DMS153 treated with DMSO at 0.1 percent for 48 hours (cell line): Measurements from ENCODE around the gene ELMOD1.

Source experiments
- DNase-seq: peaks from one replicate; lab custom pipeline; 2025; ENCODE audit not compliant: unreplicated experiment; lab: John Stamatoyannopoulos, UW

The ELMOD1 gene

DNA sequence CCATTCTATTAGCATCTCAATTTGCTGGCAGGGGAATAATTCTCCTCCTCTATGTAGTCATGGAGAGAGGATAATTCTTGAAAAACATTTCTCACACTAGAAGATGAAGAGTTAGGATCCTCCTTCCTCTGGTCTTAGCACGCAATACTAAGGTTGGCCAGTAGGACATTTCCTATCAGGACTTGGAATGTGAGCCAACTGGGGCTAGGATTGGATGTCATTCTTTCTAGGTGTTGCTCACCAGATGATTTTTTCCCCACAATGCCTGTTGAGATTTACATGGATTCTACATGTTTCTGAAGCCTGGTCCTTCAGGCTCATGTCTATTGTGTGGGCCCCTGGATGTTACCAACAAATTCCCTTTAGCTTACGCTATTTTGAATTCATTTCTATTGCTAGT, 92.9 kb downstream of the ELMOD1 start:
- DNase-seq, result no peak

DNA sequence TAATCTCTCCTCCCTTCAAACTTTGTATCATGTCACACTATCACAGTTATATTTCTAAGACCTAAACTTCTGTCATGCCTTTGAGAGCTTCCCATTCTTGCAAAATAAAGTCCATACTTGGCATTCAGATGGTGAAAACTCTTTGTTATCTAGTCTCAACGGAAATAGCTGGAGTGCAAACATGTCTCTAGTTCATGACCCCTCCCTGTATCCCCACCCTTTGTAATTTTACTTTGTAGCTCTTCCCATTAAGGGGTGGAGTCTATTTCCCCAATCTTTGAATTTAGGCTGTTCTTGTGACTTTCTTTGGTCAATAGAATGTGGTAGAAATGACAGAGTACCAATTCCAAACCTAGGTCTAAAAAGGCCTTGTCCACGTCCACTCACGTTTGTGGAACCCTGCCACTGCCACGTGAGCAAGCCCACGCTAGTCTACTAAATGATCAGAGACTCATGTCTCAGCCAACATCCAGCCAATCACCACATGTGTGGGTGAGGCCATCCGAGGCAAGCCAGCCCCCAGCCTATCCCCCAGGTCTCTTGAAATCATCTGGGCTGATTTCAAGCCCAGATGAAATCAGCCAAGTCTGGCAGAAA, 97.5 kb downstream of the ELMOD1 start:
- no peak for DNase-seq

DNA sequence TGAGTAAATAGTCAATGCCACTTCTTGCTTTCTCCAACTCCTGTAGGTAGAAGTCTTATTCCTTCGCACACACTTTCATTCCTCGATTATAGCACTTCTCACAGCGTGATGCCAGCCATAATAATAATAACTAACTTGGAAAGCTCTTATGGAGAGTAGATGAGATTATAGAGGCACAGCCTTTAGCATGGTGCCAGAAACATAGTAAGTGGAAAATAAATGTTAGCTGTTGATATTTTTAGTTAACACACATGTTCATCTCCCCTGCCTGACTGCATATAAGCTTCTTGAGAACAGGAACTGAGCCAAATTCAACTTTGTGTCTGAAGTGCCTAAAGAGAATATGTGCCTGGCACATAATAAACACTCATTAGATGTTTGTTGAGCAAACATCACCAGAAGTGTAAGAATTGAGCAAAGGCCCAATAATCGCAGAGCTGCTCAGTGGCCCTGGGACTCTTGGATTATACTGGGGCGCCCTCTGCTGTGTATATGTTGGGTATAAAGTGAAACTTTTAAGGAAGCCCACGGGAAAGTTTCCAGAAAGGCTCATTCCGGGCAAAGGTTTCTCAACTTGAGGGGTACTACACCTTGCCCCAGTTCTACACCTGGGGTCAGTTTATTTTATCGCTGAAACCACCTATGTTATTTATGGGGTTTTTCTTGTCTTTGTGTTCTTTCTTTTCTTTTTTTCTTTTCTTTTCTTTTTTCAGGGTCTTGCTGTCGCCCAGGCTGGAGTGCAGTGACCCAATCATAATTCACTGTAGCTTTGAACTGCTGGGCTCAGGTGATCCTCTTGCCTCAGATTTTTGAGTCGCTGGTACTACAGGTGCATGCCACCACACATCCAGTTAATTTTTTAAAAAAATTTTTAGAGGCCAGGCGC, 98.6 kb downstream of the ELMOD1 start:
- DNase-seq, result peak; percentile 38

DNA sequence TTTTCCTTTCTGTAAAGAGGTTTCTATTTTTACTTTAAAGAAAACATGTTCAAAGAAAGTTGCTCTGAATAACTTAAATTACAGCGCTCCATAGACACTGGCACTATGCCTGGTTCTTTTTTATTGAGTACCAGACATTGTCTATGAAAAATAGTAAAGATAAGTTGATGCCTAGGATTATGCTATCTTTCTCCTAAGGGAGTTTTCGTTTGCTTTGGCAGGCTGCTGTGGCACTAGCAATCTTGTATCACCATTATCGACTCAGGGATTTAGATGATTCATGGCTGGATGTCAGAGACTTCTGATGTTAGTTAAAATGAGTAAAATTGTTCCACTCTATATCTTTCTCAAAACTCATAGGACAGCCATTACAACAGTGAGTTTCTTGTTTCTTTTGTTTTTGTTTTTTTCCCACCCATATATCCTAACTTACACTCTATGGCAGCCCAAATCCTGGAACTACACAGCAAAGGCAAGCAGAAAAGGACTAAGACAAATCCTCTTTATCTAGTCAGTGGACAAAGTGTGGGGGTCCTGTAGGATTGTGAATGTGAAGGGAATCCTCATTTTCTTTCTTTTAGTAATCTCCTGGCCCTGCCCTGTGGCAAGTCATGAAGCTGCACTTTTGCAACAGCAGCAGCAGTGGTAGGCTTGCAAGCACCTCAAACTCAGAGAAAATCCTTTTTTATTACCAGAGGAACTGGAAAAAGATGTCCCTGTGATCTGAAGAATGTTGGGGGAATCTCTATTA, 100.2 kb downstream of the ELMOD1 start:
- no peak for DNase-seq

DNA sequence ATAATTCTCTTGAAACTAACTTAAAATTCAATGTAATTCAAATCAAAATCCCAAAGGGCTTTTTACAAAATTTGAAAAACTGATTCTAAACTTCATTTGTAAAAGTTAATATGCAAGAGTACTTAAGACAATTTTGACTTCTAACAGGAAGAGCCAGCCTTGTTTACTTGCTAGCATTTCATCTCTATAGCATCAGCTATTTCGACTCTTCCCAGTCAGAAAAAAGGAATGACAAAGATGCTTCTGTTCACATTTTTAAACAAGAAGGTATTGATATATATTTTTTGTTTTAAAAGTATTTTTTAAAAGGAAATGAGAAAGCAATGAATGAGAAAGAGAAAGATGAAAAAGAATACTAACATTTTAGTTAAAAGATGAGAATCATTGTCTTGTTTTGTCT, 104.5 kb downstream of the ELMOD1 start:
- DNase-seq, result no peak

DNA sequence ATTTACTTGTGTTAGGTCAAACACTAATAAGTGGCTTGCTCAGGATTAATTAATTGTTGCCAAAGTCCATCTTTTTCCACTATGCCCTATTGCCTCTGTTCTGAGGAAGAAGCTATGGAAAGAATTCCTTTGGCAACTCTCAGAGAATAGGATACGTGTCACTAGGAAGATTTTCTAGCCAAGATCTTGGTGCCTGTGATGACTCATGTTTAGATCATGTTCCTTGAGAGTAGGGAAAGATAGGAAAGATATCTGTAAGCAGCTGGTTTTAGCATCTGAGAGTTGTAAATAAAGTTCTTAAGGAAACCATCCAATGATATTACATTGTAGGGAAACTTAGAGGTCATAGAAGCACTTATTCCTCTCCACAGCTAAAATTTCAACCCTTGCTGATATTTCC, 105.2 kb downstream of the ELMOD1 start:
- no peak for DNase-seq

DNA sequence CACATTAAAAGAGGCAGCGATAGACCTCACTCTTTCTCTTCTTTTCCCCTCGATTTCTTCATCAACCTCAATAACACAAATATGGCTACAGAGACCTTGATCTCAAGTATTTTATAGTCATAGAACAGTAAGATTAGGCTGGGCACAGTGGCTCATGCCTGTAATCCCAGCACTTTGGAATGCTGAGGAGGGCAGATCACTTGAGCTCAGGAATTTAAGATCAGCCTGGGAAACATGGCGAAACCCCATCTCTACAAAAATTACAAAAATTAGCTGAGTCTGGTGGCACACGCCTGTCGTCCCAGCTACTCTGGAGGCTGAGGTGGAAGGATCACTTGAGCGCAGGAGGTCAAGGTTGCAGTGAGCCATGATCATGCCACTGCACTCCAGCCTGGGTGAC, 106.3 kb downstream of the ELMOD1 start:
- DNase-seq, result no peak

DNA sequence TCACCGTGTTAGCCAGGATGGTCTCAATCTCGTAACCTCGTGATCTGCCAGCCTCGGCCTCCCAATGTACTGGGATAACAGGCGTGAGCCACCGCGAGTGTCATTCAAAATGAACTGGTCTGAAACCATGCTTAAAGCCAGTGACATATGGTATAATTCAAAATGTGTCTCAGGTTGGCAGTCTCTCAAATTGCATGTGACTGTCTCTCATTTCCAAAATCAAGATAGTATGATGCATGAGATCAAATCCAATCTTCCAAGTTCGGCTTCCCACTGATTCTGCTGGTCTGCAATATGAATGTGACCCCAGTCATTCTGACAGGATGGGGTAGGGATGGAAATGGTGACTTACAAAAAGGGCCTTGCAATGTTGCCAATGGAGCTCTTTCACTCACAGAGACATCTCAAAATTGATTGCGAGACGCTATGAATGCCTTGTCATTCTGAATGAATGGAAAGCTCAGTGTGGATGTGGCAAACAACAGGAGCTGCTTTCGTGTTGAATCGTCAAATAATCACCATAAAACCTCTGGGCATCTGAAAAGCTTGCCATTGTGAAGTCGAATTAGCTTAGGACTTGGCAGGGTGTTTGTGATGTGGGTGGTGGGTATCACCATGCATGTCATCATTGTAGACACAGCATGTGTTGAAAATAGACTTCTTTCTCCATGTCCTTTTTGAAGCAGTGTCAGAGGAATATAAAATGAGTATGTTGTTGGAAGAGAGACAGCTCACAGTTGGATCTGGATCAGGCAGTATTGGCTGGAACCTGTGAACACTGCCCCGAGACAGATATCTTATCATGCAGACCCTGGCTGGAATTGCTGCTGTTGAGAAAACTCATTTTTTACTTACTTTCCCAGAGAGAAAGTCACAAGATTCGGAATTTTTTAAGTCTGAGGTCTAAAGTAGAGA, 108.7 kb downstream of the ELMOD1 start:
- no peak for DNase-seq

DNA sequence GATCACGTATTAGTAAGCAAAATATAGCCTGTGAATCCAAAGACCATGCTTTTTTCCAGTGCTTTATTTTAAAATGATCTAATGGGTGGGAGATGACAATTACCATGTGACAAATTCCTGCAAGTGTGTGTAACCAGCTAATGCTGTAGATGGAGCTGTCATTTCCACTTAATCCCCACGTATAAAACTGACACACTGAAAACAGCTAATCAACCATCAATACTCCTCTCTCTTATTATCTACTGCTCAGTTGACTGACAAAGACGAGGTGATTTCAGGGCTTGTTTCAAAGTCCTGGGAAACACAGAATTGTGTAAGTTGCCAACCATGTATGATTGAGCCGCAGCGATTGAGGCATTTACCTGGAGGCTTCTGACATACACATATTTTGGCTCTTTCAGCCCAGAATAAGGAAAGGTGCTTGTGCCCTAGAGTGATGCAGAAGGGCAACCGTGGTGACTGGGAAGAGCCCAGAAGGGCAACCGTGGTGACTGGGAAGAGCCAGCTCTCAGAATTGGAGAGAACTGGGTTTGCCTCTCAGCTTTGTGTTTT, 111.2 kb downstream of the ELMOD1 start:
- no peak for DNase-seq

DNA sequence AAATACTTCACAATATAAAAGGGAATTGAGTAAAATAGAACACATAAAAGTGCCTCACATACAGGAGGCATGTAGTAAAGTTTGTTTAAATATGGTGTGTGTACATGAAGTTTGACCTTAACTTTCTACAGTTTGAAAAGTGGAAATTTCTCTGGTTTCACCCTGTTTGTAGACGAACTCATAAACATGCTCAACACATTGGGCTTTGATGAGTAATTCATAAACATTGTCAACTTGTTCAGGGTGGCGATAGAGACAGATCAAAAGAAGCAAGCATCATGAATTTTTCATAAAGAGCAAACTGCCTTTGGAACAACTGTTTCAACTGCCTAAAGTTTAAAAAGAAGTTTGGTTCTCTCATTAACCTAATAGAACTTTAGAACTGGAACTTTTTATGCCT, 111.8 kb downstream of the ELMOD1 start:
- no peak for DNase-seq

DNA sequence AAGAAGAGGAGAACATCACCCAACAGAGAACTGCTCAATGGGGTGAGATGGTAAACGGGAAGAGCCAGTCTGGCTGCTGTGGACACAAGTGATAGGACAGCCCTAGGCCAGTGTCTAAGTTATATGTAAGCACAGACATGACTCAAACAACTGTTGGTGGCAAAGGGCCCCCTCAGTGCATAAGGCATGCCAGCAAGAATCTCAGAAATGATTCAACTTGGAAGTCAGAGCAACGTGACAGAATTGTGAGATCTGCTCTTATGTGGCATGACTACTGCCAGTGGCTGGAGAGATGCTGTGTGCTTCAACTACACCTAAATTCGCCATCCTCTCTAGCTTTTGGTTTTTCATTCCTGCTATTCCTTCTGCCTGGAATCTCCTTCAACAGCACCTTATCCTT, 113.5 kb downstream of the ELMOD1 start:
- DNase-seq, result no peak

DNA sequence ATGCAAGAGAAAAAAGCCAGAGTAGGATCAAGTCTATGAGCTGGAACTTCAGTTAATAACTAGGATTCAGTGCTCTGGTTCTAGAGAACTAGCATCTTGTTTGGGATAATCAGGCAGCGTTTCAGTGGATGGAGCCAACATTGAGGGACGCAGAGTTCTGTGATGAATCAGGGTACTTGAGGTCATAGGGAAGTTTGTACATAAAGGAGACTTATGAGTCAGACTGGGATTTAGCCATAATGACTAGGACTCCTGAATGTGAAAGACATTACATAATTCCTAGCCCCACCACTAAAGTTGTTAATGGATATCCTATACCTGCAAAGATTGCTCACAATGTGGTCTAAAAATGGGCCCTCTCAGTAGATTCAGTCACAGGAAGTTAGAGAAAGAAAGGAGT, 114.1 kb downstream of the ELMOD1 start:
- DNase-seq, result no peak

DNA sequence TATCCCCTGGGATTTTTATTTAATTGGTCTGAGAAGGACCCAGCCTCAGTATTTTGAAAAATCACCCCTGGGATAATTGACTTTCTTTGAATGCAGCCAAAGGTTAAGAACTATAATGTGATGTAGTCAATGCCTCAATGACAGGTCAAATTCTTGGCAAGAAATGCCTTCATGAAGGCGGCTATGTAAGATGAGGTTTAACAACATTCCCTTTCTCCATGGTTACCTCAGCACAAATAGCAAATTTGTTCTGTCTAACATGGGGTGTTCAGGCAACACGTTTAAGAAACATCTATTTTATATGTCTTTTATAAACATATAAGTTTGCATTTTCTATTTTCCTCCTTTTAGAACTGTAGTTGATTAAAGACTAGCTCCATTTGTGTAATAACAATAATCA, 115.6 kb downstream of the ELMOD1 start:
- no peak for DNase-seq

DNA sequence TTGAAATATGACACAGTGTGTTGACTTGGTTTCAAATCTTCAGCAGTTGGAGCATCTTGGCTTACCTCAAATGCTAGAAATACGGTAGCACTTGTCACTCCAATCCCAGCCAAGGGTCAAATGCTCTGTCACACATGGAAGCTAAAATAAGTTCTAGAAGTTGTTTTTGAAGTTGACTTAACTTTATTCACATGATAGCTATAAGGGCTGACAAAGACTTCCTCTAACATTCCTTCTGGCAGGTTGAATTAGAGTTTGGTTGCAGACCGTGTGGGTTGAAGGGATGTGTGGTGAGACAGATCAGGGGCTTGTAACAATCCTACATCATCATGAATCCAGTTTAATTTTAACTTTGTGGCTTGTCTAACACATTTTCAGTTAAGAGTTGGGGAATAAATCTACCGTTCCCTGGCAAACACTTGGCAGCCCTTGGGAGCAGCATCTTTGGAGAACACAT, 116.3 kb downstream of the ELMOD1 start:
- DNase-seq, result no peak

DNA sequence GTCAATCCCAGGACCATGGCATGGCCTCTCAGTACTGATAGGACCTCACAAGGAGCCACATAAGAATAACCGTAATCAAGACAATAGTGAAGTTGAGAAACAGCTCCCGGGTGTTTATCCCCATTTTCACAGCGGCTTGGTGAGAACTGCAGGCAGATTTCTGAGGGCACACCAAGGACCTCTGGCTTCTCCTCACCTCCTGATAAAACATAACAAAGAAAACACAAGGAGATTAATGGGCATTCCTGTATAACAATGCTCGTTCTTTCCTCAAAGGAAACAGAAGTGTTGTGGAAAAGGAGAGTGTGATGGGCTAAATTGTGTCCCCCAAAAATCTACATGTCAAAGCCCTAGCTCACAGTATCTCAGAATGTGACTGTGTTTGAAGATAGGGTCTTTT, 116.9 kb downstream of the ELMOD1 start:
- DNase-seq, result no peak

DNA sequence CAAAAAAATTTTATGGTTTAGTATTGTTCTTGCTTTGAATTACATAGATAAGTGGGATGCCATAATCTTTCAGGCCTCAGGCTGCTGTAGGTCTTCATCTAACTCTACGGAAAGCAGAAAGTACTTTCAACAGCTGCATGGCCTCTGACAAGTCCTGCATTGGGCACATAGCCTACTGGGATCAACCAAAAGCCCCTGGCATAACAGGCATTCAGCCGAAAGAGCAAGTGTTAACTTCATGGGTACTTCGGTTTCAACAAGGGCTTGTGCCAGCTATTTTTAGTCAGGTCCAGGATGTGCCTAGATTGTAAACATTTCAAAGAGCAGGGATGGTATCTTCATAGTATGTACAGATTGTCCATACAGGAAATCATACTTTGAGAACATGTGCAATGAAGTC, 117.8 kb downstream of the ELMOD1 start:
- DNase-seq, result no peak

DNA sequence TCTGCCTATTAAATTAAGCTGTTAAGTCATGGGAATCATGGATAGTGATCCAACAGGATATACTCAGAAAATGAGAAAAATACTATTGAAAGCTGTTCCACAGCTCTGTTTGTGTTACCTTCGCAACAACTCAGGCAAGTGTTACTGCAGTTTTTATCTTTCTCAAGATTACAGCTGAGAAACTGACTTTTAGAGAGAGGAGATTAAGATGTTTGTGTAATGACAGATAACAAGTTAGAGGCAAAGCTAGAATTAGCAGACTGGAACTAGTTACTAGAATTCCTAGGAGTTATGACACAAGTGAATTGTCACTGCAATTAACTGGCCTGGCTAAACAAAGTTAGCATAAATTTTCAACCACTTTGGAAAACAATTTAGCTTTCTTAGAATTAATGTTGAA, 119.4 kb downstream of the ELMOD1 start:
- DNase-seq, result no peak

DNA sequence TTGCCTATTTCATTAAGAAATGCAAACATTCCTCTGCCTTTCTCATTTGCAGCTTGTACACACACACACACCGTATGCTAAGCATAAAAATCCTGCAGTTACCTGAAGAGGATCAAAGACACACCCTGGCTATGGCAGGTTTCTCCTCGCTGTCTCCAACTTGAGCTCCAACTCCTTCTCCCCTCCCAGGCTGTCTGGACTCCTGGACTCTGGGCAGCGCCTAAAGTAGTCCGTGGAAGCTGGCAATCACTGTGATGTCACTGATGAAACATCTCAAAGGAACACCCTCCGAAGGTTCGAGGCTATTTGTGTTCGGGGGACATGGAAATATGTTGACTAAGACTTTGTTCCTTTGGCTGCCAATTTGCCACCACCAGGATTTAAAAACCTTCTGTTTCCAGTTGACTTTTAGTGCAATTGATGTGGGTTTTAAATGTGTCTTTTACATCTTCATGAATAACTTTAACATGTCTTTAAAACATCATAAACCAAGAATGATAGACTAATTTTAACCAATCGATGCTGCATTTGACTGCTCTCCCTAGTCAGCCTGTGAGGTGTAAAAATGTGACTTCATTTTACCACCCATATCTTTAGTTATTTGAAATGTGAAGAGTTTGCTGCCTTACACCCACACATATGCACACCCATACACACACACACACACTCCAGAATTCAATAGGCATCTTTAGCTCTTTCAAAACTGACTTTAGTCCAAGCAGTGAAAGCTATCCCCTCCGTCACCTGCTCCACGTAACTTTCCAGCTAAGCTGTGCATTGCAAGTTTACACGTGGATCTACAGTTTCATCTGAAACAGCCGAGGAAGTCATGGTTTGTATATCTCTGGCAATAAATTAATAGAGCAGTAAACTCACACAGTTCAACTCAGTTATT, 121.2 kb downstream of the ELMOD1 start, which contains the start of gene SLN:
Gene SLN, minus strand, starts transcription at position 196 of the 895 bp plus-strand sequence.
- no peak for DNase-seq

DNA sequence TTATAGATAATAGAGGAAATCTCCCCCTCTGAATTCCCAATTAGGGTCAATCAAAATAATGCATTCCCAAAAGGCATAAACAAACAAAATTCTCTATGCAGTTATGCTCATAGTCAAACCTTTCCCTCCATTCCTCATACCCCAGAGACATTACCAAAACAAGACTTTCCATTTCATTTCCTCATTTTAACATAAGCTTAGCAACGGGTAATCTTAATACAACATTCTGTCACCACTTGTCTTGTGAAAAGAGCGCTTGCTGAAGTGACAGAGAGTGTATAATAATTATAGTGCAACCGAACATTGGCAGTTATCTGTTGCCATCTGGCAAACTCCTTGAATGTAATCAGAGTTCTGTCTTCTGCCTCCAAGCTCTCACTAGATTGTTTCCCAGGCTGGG, 122.1 kb downstream of the ELMOD1 start:
- DNase-seq, result no peak
